Stimulated activated naive CD4-positive, alpha-beta T cell treated with Interleukin-2 at 50 U/mL for 16 hours (primary cell): Measurements from ENCODE around the gene CES3.

Experiments
- DNase-seq: peaks from one replicate; lab custom pipeline; 2025; lab: John Stamatoyannopoulos, UW

The CES3 gene

DNA sequence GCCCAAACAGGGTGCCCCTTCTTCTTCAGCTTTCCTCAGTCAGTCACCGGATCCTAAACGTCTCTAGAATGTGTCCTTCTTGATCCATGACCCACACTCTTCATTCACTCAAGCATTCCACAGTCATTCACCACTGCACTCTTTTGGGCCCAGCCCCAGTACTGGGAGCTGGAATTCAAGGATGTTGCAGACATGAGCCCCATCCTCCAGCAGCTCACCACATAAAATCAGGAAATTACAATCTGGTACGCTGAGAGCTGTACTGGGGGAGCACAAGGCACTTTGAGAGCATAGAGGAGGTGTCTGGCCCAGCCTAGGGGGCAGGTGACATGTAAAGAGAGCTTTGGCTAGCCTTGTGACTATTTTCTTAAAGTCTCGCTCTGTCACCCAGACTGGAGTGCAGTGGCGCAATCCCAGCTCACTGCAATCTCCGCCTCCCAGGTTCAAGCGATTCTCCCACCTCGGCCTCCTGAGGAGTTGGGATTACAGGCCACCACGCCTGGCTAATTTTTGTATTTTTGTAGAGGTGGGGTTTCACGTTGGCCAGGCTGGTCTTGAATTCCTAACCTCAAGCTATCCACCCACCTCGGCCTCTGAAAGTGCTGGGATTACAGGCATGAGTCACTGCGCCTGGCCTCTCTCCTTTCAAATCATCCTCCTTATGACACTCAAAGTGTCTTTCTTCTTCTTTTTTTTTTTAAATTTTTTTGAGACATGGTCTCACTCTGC, 46.0 kb downstream of the CES3 start:
- DNase-seq: no peak

DNA sequence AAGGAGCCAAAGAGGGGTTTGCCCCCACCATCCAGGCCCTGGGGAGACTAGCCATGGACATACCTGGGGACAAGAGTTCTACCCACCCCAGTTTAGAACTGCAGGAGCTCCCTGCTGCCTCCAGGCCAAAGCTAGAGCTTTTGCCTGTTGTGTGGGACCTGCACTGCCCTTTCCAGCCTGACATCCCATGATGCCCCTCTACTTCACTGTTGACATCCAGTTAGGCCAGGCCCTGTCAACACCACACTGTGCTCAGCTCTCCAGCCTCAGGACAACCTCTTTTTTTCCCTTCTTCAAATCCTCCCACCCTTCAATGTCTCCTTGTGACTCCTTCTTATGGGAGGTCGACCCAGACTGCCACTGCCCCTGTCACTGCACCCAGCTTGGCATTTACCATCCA, 48.1 kb downstream of the CES3 start:
- DNase-seq: no peak

DNA sequence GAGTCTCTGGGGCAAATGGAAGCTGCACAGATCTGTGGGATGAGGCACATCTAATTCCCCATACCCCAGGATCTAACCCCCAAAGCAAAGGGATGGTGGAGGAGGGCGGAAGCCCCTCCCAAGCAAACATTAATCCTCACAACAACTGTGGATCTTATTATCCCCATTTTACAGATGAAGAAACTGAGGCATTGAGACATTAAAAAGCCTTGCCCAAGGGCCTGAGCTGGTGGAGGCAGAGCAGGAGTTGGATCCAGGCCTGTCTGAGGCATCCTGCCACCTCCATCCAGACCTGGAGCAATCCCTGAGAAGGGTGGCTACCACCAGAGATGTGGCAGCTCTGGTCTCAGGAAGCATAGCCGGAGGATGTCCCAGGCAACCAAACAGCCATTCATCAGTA, 50.2 kb downstream of the CES3 start:
- no peak for DNase-seq

DNA sequence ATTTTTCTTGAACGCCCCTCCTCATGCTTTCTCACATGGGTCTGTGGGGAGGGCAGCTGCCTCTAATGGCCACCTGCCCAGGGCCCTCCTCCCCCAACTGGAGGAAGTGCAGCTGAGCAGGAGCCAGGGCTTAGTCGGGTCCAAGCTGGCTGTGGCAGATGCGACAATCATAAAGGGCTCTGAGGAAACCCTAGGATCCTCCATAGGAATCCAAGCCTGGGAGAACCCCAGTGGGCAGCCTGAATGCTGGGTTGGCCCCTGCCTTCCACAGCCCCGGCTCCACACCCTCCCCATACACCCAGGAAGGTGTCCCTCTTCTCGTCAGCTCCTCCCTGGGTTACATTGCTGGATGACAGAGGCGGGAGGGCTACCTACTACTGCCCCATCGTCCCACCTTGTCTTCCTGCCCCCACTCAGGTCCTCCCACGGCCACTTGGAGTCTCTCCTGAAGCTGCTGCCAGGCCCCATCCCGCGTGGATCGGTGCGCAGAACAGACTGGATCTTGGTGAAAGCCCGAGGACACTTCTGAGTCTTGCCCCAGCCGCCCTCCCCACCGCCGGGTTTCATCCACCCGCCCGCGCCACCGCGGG, 52.3 kb downstream of the CES3 start:
- no peak for DNase-seq

DNA sequence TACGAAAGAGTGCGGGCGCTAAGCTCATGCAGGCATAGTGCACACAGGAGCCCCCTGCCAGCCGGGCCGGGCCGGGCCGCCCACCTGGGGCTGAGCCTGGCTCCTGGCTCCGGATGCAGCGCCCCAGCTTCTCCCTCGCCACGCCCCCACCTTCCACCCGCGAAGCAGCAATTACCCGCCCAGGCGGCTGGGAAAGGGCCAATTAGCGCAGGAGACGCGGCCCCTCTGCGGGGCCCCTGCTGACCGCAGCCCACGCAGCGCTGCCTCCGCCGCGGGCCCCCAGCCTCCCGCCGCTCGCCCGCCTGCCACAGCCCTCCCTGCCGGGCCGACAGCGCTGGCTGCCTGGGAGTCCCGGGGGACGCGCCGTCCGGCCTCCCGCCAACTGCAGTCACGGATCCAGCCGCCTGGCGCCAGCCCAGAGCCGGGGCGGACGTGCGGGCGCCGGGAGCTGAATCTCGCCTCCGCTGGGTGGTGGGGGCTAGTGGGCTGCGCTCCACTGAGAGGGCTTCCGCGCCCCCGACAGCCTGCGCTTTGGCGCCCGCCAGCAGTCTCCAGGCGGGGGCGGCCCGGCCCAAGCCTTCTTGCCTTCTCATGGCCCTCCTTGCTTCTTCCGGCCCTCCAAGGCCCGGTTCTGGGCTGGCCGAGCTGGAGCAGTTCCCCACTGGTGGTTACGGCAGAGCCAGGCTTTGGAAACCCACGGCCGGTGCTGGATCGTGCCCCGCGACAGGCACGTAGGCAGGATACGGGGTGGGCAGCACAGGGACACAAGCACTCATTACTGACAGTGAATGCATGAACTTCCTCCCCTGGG, 53.0 kb downstream of the CES3 start:
- DNase-seq: peak; percentile 74

DNA sequence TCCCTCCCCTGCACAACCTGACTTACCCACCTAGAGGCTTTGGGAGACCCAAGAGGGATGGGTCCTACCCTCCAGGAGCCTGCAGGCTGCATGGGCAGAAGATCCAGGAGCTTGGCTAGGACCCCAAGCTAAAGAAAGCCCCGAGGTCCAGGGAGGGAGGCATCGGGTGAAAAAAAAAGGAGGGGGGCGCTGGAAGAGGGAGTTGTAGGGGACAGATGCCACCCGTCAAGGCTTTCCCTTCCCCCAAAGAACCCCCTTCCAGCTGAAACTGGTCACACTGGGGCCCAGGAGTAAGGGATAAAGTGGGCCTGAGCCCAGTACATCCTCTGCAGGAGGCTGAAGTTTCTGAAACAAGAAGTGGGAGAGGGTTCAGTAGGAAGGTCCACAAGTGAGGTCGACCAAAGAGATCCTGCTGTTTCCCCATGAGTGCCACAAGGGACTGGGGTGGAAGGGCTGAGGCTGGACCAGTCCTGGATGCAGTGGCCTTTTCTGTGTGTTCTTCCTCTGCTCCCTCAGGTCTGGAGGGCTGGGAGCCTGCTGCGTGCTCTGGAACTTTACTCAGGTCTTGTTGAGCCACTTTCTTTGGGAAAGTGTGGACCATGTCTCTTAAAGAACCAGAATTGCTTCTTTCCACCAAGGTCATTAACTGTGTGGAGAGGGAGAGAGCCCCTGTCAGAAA, 53.7 kb downstream of the CES3 start:
- DNase-seq: no peak

- no peak for DNase-seq
These were observed 54.3 kb downstream of the CES3 start for GRCh38 chr16:67015313-67015731.

DNA sequence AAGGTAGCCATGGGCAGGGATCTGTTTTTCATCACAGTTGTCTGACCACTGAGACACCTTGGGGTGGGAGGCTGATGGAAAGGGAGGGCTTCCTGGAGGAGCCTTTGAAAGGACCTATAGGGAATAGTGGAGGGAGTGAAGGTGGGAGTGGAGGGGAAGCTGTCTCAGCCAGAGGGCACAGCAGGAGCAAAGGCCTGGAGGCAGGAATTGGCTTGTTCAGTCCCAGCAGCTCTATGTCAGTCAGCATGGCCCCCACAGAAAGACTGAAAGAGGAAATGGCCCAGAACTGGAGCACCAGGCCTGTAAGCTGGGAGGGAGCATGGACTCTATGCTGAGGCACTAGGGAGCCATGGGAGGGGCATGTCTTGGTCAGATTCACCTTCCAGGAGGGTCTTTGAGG, 55.1 kb downstream of the CES3 start:
- no peak for DNase-seq

- no peak for DNase-seq
These were observed 55.8 kb downstream of the CES3 start for GRCh38 chr16:67016681-67017420.

GRCh38 chr16:67017421-67017750, 56.3 kb downstream of the CES3 start:
- no peak for DNase-seq

- DNase-seq: peak; percentile 80
These were observed 56.9 kb downstream of the CES3 start for GRCh38 chr16:67017810-67018488.

DNA sequence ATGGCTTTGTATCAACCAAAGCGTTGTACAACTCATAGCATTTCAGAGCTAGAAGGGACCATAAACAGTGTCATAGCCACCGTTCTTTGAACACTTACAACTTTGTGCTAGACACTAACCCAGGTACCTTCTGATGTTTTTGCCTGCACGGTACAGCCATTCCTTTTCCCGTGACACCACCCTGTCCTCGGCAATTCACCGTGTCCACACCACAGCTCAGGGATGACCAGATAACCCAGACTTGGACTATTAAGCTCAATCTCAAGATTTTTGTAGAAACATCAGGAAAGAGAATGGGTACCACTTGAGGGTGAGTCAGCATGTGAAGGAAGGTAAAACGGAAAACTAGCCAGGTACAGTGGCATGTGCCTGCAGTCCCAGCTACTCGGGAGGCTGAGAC, 58.1 kb downstream of the CES3 start:
- no peak for DNase-seq

DNA sequence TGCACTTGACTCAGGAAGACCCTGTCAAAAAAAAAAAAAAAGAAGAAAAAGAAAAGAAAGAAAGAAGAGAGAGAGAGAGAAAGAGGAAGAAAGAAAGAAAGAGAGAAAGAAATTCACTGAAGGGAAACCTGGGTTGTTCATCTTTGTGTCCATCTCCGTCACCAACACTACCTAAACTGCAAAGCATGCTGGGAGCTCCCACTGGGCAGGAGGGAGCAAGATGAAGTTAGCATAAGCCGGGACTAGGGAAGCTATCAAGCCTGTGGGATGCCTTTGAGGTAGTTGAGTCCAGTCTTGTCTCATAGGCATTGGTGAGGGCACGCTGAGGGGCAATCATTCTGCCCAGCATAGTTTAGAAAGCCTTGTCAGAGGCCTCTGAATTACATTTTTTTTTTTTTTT, 60.3 kb downstream of the CES3 start:
- no peak for DNase-seq

- DNase-seq: no peak
These were observed 61.6 kb downstream of the CES3 start for GRCh38 chr16:67022531-67023214.

DNA sequence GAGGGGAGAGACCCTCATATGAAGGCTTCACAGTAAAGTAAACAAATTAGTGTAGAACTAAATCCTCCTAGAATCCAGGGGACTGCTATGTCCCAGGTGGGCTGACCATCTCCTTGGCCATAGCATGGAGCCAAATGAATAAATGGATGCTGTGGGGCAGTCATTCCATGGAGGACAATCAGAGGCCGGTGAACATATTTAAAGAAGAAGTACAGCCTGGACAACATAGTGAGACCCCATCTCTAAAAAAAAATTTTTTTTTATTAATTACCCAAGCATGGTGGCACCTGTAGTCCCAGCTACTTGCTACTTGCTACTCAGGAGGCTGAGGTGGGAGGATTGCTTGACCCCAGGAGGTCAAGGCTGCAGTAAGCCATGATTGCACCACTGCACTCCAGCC, 62.6 kb downstream of the CES3 start:
- no peak for DNase-seq
